OCI-LY1 (cell line): ENCODE measurements around the gene LIME1.

Source experiments
- H2AFZ ChIP-seq: fragments of 200-600 bp; sonication (generic), shearing (Covaris generic); 2 replicates; pipeline ENCODE4 v1.6.0; 2014; ENCODE audit warnings: antibody characterized with exemption, mild to moderate bottlenecking, low read length
- H3F3A ChIP-seq: fragments of 200-600 bp; sonication (generic), shearing (Covaris generic); 2 replicates; pipeline ENCODE4 v1.6.0; 2014; ENCODE audit warnings: mild to moderate bottlenecking, antibody characterized with exemption, low read length, moderate library complexity; ENCODE audit not compliant: insufficient read depth
- H3K27ac ChIP-seq: fragments of 200-600 bp; sonication (generic); 2 replicates; pipeline ENCODE4 v1.5.1; 2014; ENCODE audit warnings: low read length, mixed run types, mild to moderate bottlenecking, low read depth; ENCODE audit not compliant: poor library complexity, severe bottlenecking
- H3K27me3 ChIP-seq: fragments of 200-600 bp; sonication (generic); 2 replicates; pipeline ENCODE4 v1.6.0; 2014; ENCODE audit warnings: antibody characterized with exemption, mild to moderate bottlenecking, low read length, moderate library complexity; ENCODE audit not compliant: insufficient read depth
- H3K36me3 ChIP-seq: fragments of 200-600 bp; sonication (generic); 2 replicates; pipeline ENCODE4 v1.6.1; 2014; ENCODE audit warnings: mild to moderate bottlenecking, antibody characterized with exemption, low read length, moderate library complexity, mixed read lengths; ENCODE audit not compliant: insufficient read depth
- H3K4me1 ChIP-seq: fragments of 200-600 bp; sonication (generic); 2 replicates; pipeline ENCODE4 v1.5.1; 2014; ENCODE audit warnings: mild to moderate bottlenecking, low read length, moderate library complexity; ENCODE audit not compliant: insufficient read depth, severe bottlenecking
- H3K4me2 ChIP-seq: fragments of 200-600 bp; sonication (generic), shearing (Covaris generic); 2 replicates; pipeline ENCODE4 v1.6.1; 2014; ENCODE audit warnings: low read length
- H3K4me3 ChIP-seq: fragments of 200-600 bp; sonication (generic); 2 replicates; pipeline ENCODE4 v1.5.1; 2014; ENCODE audit warnings: low read length, low read depth, mild to moderate bottlenecking, mixed read lengths; ENCODE audit not compliant: poor library complexity, severe bottlenecking
- H3K79me2 ChIP-seq: fragments of 200-600 bp; shearing (Covaris generic); 2 replicates; pipeline ENCODE4 v1.6.1; 2016; ENCODE audit warnings: mixed run types, low read length, mixed read lengths; ENCODE audit not compliant: insufficient read depth
- H3K9ac ChIP-seq: fragments of 200-600 bp; sonication (generic), shearing (Covaris generic); 2 replicates; pipeline ENCODE4 v1.6.1; 2014; ENCODE audit warnings: mild to moderate bottlenecking, low read length, mixed read lengths
- H3K9me2 ChIP-seq: fragments of 200-600 bp; sonication (generic), shearing (Covaris generic); 2 replicates; pipeline ENCODE4 v1.6.1; 2014; ENCODE audit warnings: low read depth, mild to moderate bottlenecking, low read length, mixed read lengths
- H3K9me3 ChIP-seq: fragments of 200-600 bp; shearing (Covaris generic); 2 replicates; pipeline ENCODE4 v1.6.1; 2014; ENCODE audit warnings: low read length, mixed read lengths
- H4K20me1 ChIP-seq: fragments of 200-600 bp; sonication (generic), shearing (Covaris generic); 2 replicates; pipeline ENCODE4 v1.6.0; 2016; ENCODE audit warnings: mild to moderate bottlenecking, low read length; ENCODE audit not compliant: insufficient read depth
- EZH2 ChIP-seq: fragments of 200-600 bp; sonication (generic), shearing (Covaris generic); IDR thresholded peaks from 2 replicates; pipeline ENCODE4 v1.8.0; 2017; ENCODE audit warnings: borderline replicate concordance, mixed run types, mild to moderate bottlenecking, antibody characterized with exemption, low read length, moderate library complexity, mixed read lengths
- TF ChIP-seq, protein P1 (sequence below): fragments of 200-600 bp; sonication (generic), shearing (Covaris generic); IDR thresholded peaks from 2 replicates; pipeline ENCODE4 v1.5.1; 2017; ENCODE audit warnings: mild to moderate bottlenecking, antibody characterized with exemption, low read length, moderate library complexity, mixed read lengths

Gene LIME1

GRCh38 chr20:63744574-63745423, 8.3 kb downstream of the LIME1 start:
- Histone ChIP-seq H3K4me1 (peaks cover 10% of the 10 kb centered on the region), H3K36me3 (peaks cover 10% of the 10 kb centered on the region; the same call in 1 of the 2 replicates), H3K9me2 (no peaks in the 10 kb centered on the region), H3K27ac (no peak overlapping the region), H3K9ac (no peak overlapping the region), H3F3A (no peaks in the 10 kb centered on the region), H3K79me2 (no peaks in the 10 kb centered on the region), H3K4me2 (no peak overlapping the region), H2AFZ (no peak overlapping the region), H4K20me1 (no peaks in the 10 kb centered on the region), H3K27me3 (no peaks in the 10 kb centered on the region), H3K9me3 (no peaks in the 10 kb centered on the region), H3K4me3 (no peak overlapping the region)
- TF ChIP-seq, protein P1, sequence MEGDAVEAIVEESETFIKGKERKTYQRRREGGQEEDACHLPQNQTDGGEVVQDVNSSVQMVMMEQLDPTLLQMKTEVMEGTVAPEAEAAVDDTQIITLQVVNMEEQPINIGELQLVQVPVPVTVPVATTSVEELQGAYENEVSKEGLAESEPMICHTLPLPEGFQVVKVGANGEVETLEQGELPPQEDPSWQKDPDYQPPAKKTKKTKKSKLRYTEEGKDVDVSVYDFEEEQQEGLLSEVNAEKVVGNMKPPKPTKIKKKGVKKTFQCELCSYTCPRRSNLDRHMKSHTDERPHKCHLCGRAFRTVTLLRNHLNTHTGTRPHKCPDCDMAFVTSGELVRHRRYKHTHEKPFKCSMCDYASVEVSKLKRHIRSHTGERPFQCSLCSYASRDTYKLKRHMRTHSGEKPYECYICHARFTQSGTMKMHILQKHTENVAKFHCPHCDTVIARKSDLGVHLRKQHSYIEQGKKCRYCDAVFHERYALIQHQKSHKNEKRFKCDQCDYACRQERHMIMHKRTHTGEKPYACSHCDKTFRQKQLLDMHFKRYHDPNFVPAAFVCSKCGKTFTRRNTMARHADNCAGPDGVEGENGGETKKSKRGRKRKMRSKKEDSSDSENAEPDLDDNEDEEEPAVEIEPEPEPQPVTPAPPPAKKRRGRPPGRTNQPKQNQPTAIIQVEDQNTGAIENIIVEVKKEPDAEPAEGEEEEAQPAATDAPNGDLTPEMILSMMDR: no peak
- TF ChIP-seq EZH2: no peak

GRCh38 chr20:63745424-63745805, 9.0 kb downstream of the LIME1 start:
- H3K4me2 ChIP-seq: no peak overlapping the region
- H3K4me1 ChIP-seq: peaks cover 8% of the 10 kb centered on the region
- H3K36me3 ChIP-seq: peaks cover 10% of the 10 kb centered on the region; the same call in 1 of the 2 replicates
- no peaks in the 10 kb centered on the region for H3K27me3 ChIP-seq
- no peak overlapping the region for H3K4me3 ChIP-seq
- H3K9me2 ChIP-seq: no peaks in the 10 kb centered on the region
- H3K27ac ChIP-seq: no peak overlapping the region
- no peak overlapping the region for H2AFZ ChIP-seq
- no peaks in the 10 kb centered on the region for H4K20me1 ChIP-seq
- H3F3A ChIP-seq: no peaks in the 10 kb centered on the region
- TF ChIP-seq EZH2: no peak
- TF ChIP-seq, protein P1: no peak
- H3K79me2 ChIP-seq: no peaks in the 10 kb centered on the region
- H3K9ac ChIP-seq: no peak overlapping the region
- H3K9me3 ChIP-seq: no peaks in the 10 kb centered on the region

DNA sequence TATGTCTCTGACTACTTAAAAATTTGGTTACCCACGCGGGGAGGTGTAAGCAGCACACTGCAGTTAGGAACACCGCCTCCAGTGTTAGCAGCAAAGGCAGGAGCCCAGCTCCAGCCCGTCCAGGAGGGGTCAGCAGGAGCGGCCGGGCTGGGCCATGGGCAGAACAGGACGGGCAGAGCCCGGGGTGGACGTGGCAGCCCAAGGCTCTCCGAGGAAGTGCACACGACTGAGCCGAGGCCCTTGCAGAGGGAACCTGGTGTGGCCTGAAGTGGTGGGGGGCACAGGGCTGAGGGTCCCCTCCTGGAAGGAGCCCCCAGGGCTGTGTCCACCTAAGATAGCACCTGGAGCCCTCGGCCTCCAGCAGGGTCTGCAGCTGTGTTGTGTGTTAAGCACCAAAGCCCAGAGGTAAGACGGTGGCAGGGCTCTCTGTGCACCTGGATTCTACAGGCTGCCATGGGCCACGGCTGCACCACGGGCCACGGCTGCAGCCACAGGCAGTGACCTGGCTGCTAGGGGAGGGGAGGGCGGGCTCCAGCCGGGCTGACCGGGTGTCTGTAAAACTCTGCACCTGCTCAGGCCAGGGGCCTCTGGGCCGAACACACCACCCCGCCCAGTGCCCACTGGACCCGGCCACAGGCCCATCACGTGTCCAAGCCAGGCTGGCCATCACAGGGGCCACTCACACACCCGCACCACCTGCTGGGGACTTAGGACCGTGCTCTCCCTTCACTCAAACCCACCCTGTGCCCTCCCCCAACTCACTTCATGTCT, 9.7 kb downstream of the LIME1 start:
- peaks cover 10% of the 10 kb centered on the region; the same call in 1 of the 2 replicates for H3K36me3 ChIP-seq
- H2AFZ ChIP-seq: no peak overlapping the region
- H3K27ac ChIP-seq: no peak overlapping the region
- H3F3A ChIP-seq: no peaks in the 10 kb centered on the region
- H3K27me3 ChIP-seq: no peaks in the 10 kb centered on the region
- TF ChIP-seq EZH2: no peak
- TF ChIP-seq, protein P1: no peak
- no peak overlapping the region for H3K9ac ChIP-seq
- H3K9me2 ChIP-seq: no peaks in the 10 kb centered on the region
- no peaks in the 10 kb centered on the region for H3K9me3 ChIP-seq
- no peak overlapping the region for H3K4me3 ChIP-seq
- no peaks in the 10 kb centered on the region for H3K79me2 ChIP-seq
- H3K4me2 ChIP-seq: no peak overlapping the region
- H4K20me1 ChIP-seq: no peaks in the 10 kb centered on the region
- H3K4me1 ChIP-seq: peaks cover 3% of the 10 kb centered on the region
